ENCODE results near the gene IL1R2.

IL1R2 gene

GRCh38 chr2:102044235-102044896 is 52.6 kb downstream of the IL1R2 start:
- no peak for DNase-seq

GRCh38 chr2:102044967-102045489 is 53.3 kb downstream of the IL1R2 start:
- no peak for DNase-seq

- no peak for DNase-seq
These were observed 53.9 kb downstream of the IL1R2 start for GRCh38 chr2:102045697-102046096.

- no peak for DNase-seq
These were observed 54.6 kb downstream of the IL1R2 start for GRCh38 chr2:102046135-102046986.

GRCh38 chr2:102048465-102048864 is 56.7 kb downstream of the IL1R2 start:
- DNase-seq, result no peak

GRCh38 chr2:102049756-102050443 is 58.1 kb downstream of the IL1R2 start:
- no peak for DNase-seq

GRCh38 chr2:102050854-102051391 is 59.2 kb downstream of the IL1R2 start:
- no peak for DNase-seq

- no peak for DNase-seq
These were observed 60.0 kb downstream of the IL1R2 start for GRCh38 chr2:102051692-102052277.

- DNase-seq, result no peak
These were observed 60.6 kb downstream of the IL1R2 start for GRCh38 chr2:102052365-102052764.

GRCh38 chr2:102053096-102053495 is 61.3 kb downstream of the IL1R2 start:
- DNase-seq, result no peak

GRCh38 chr2:102055346-102055990 is 63.7 kb downstream of the IL1R2 start:
- no peak for DNase-seq

GRCh38 chr2:102056079-102056581 is 64.4 kb downstream of the IL1R2 start:
- no peak for DNase-seq

GRCh38 chr2:102057502-102058292 is 65.9 kb downstream of the IL1R2 start:
- DNase-seq, result no peak

- DNase-seq, result no peak
These were observed 66.6 kb downstream of the IL1R2 start for GRCh38 chr2:102058293-102058833.

GRCh38 chr2:102059151-102059550 is 67.4 kb downstream of the IL1R2 start:
- no peak for DNase-seq

- no peak for DNase-seq
These were observed 68.3 kb downstream of the IL1R2 start for GRCh38 chr2:102060047-102060446.

- DNase-seq, result no peak
These were observed 69.0 kb downstream of the IL1R2 start for GRCh38 chr2:102060792-102061191.

- DNase-seq, result no peak
These were observed 69.5 kb downstream of the IL1R2 start for GRCh38 chr2:102061286-102061699.

GRCh38 chr2:102061962-102062795 is 70.4 kb downstream of the IL1R2 start:
- no peak for DNase-seq

- no peak for DNase-seq
These were observed 71.0 kb downstream of the IL1R2 start for GRCh38 chr2:102062802-102063201.

All from stimulated activated CD4-positive, alpha-beta T cell treated with anti-CD3 and anti-CD28 coated beads, Interleukin-4, amount 100 ng/mL, for 1 hour (primary cell).